Left hindlimb (tissue), 1 donor: ENCODE results near the gene IL17RB.

Experiments used
- DNase-seq: peaks from one replicate; pipeline ENCODE4 v3.0.0-alpha.2; 2018

The IL17RB gene

GRCh38 chr3:53813229-53813628 lies 33.1 kb upstream of the IL17RB start:
- DNase-seq: no peak

GRCh38 chr3:53813876-53814275 lies 32.5 kb upstream of the IL17RB start:
- DNase-seq: no peak

GRCh38 chr3:53815067-53815466 lies 31.3 kb upstream of the IL17RB start:
- no peak for DNase-seq

- DNase-seq: no peak
Measured at GRCh38 chr3:53815651-53816050, 30.7 kb upstream of the IL17RB start.

GRCh38 chr3:53816425-53816824 lies 29.9 kb upstream of the IL17RB start:
- DNase-seq: no peak

GRCh38 chr3:53817211-53817610 lies 29.2 kb upstream of the IL17RB start:
- no peak for DNase-seq

- DNase-seq: no peak
Measured at GRCh38 chr3:53817809-53818208, 28.6 kb upstream of the IL17RB start.

- no peak for DNase-seq
Measured at GRCh38 chr3:53818221-53819162, 27.9 kb upstream of the IL17RB start.

- no peak for DNase-seq
Measured at GRCh38 chr3:53819163-53819868, 27.1 kb upstream of the IL17RB start.

- DNase-seq: no peak
Measured at GRCh38 chr3:53820084-53820483, 26.3 kb upstream of the IL17RB start.

- peak; percentile 51 for DNase-seq
Measured at GRCh38 chr3:53820756-53821580, 25.4 kb upstream of the IL17RB start.

GRCh38 chr3:53821631-53822121 lies 24.7 kb upstream of the IL17RB start:
- no peak for DNase-seq

- no peak for DNase-seq
Measured at GRCh38 chr3:53822331-53822741, 24.0 kb upstream of the IL17RB start.

GRCh38 chr3:53823026-53823955 lies 23.1 kb upstream of the IL17RB start:
- DNase-seq: no peak

- no peak for DNase-seq
Measured at GRCh38 chr3:53823956-53824657, 22.3 kb upstream of the IL17RB start.

GRCh38 chr3:53824795-53825194 lies 21.6 kb upstream of the IL17RB start:
- DNase-seq: no peak

- DNase-seq: no peak
Measured at GRCh38 chr3:53826048-53826447, 20.3 kb upstream of the IL17RB start.

- no peak for DNase-seq
Measured at GRCh38 chr3:53828581-53828980, 17.8 kb upstream of the IL17RB start.

GRCh38 chr3:53829605-53830004 lies 16.8 kb upstream of the IL17RB start:
- no peak for DNase-seq

- DNase-seq: no peak
Measured at GRCh38 chr3:53830944-53831343, 15.4 kb upstream of the IL17RB start.

GRCh38 chr3:53833053-53833645 lies 13.2 kb upstream of the IL17RB start:
- no peak for DNase-seq
